ENCODE results near the gene MAP3K10.
"Not testable (repeated sequence)": the region's sequence is repeated elsewhere in the genome, so short reads cannot be mapped to it uniquely, and the experiment has no call there.

The MAP3K10 gene

DNA sequence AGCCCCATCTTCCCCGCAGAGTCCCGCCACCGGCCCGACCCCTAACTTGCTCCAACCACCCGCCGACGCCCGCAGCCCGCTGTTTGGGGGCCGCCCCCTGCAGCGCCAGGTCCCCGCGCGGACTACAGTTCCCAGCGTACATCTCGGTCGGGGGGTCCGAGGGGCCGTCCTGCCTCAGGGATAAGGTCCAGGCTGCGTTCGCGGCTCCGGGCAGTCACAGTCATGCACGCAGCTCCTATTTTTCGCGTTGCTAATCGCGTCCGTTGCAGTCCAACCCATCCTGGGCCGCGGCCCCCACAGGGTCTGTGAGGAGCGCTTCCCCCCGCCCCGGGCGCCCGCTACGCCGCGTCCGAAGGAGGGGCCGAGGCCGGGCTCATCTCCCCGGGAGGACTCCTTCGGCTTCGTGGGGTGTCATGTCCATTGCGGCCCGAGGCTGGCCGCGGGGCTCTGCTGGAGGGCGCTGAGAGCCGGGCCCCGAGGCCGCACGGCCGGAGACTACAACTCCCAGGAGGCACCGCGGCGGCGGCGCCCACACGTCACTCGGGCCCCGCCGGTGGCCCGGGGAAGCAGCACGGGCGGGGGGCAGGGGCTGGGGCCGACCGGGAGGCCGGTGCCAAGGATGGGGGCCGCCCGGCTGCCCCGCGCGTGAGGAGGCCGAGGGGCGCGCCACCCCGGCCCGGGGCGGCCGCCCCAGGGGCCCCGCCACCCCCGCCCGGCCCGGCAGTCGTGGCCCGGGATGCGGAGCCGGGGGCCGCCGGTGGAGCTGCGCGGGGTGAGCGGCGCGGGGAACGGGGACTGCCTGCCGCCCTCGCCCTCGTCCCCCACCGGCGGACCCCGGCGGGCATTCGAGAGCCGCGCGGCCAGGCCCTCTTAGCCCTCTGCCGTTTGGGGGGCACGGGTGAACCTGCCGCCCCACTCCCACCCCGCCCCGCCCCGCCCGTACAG lies at the start of gene MAP3K10:
MAP3K10 (plus strand) TSS at position 536 of the 945 bp plus-strand sequence. CDS start 606 bp downstream, outside the sequence.
- DNase-seq: peak; percentile 9 to 85 (median 72)

- no peak for DNase-seq
These were observed 49.7 kb upstream of the MAP3K10 start for GRCh38 chr19:40141551-40141950.

DNA sequence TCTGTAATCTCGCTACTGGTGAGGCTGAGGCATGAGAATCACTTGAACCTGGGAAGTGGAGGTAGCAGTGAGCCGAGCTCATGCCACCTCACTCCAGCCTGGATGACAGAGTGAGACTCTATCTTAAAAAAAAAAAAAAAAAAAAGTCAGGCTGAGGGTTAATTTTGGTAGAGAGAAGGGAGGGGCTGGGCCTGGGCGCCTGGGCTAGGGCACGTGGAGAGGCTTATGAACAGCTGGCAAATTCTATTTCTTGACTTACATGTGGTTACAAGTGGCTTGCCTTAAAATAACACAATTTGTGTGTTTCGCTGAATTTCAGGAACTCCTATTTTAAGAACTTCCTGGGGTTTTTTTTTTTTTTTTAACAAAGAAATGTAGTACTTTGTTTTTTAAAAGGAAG lies 47.6 kb upstream of the MAP3K10 start:
- DNase-seq: no peak

DNA sequence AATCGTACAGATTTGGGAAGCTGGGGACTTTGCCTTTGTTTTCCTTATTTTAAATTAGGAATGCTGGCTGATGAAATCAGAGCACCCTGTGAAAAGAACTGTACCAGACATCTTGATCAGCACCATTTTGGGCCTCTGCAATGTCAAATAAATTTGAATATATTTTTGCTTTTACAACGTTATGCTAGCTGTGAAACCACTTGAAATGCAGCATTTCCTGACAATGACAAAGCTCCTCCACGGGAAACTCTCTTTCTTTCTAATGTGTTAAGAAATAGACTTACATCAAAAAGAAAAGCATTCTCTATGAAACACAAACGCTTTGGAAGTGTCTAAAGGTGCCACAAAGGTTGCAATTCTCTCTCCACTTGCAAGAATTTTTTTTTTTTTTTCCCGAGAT lies 47.1 kb upstream of the MAP3K10 start:
- DNase-seq: no peak

DNA sequence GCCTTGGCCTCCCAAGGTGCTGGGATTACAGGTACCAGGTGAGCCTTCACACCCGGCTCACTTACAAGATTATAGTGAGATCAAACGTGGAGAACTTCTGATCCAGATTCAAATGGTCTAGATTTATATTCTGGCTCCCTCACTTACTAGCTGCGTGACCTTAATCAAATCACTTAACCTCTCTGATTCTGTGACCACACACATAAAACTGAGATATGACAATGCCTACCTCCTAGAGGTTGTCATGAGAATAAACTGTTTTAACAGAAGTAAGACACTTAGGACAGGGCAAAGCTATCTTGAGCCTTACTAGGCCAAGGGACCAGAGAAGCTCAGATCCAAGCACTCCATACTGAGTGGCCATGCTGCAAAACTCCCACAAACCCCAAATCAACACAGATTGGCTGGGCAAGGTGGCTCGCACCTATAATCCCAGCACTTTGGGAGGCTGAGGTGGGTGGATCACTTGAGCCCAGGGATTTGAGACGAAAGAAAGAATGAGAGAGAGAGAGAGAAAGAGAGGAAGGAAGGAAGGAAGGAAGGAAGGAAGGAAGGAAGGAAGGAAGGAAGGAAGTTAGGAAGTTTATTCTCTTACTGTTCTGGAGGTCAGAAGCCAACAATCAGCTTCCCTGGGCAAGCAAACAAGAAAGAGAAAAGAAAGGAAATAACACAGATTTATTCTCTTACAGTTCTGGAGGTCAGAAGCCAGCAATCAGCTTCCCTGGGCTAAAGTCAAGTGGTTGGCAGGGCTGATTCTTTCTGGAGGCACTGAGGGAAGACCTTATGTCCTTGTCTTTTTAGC lies 46.1 kb upstream of the MAP3K10 start:
- no peak for DNase-seq

GRCh38 chr19:40145749-40146029 lies 45.5 kb upstream of the MAP3K10 start:
- not testable (repeated sequence) for DNase-seq

- DNase-seq: no peak
These were observed 43.9 kb upstream of the MAP3K10 start for GRCh38 chr19:40147338-40147692.

DNA sequence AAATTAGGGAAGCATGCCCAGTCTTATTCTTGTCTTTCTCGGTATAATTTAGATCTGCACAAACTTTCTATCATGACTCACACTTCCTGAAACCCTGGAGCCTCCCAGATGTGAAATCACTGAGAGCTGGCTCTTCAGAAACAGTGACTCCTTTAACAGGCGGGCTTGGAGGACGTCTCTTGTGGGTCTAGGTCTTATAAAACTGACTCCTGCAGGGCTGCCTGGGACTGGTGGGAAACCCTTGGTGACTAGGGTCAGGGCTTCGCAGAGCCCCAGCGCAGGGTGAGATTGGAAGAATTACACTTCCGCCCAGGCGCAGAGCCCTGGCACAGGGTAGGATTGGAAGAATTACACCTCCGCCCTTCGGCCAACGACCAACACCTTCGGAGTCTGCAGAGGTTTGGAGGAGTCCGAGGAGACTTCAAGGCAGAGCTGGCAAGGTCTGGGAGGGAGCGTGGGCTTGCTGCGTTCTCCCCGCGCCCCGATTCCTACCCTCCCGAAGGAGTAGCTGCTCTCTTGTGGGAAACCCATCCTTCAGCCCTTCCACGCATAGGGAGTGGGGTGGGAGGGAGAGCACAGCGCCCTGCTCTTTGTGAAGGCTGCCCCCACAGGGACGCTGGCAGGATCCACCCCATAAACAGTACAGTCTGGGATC lies 43.4 kb upstream of the MAP3K10 start:
- DNase-seq: no peak

DNA sequence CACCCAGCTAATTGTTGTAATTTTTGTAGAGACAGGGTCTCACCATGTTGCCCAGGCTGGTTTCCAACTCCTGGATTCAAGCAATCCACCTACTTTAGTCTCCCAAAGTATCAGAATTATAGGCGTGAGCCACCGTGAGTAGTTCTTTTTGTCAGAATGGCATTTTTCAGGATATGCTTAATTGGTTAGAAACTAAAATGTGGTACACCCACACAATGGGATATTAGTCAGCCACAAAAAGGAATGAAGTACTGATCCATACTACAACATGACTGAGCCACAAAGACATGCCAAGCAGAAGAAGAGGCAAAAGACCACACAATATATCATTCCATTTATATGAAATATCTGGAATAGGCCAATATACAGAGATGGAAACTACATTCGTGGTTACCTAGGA lies 41.7 kb upstream of the MAP3K10 start:
- no peak for DNase-seq

GRCh38 chr19:40150170-40150569 lies 41.1 kb upstream of the MAP3K10 start:
- no peak for DNase-seq

DNA sequence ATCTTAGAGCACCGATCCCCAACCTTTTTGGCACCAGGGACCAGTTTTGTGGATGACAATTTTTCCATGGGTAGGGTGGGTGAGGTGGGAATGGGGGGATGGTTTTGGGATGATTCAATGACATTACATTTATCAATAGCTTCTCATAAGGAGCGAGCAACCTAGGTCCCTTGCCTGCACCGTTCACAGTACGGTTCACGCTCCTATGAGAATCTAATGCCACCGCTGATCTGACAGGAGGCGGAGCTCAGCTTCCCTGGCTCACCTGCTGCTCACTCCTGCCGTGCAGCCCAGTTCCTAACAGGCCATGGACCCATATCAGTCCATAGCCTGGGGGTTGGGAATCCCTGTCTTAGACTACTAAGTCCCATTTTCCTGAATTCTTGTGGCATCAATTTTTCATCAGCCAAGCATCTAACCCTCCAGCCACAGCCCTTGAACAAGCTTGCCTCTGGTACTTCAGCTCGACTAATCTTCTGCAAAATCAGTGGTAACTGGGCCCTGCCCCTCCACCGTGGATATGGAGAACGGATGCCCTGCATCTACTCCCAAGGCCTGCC lies 37.0 kb upstream of the MAP3K10 start:
- no peak for DNase-seq

GRCh38 chr19:40155749-40156265 lies 35.4 kb upstream of the MAP3K10 start:
- DNase-seq: no peak

GRCh38 chr19:40157059-40157458 lies 34.2 kb upstream of the MAP3K10 start:
- DNase-seq: no peak

DNA sequence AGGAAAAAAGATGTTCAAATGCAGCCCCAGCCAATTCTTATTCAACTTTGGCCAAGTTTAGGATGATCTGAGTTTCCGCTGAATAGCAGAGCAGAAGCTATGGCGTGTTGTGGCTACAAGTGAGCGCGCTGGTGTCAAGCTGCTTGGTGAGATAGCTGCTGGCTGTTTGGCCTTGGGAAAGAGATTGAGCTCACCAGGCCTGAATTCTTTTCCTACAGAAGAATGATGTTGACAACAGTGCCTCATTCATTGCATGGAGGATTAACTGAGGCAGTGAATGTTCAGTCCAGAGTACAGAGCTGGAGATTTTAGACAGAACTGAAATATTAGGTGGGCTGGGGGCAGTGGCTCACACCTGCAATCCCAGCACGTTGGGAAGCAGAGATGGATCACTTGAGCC lies 31.5 kb upstream of the MAP3K10 start:
- no peak for DNase-seq

GRCh38 chr19:40162104-40162503 lies 29.1 kb upstream of the MAP3K10 start:
- no peak for DNase-seq

DNA sequence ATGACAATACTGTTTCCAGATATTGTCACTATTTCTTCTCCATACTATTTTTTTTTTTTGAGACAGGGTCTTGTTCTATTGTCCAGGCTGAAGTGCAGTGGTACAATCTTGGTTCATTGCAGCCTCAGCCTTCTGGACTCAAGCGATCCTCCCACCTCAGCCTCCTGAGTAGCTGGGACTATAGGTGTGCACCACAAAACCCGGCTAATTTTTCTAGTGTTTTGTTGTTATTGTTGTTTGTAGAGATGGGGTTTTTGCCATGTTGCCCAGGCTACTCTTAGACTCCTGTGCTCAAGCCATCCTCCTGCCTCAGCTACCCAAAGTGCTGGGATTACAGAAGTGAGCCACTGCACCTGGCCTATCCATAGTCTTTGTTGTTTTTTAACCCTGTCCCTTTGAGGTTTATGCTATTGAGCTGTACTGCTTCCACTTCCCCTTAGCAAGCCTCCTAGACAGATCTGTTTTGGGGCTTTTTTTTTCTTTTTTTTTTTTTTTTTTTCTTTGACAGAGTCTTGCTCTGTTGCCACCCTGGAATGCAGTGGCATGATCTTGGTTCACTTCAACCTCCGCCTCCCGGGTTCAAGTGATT lies 27.6 kb upstream of the MAP3K10 start:
- no peak for DNase-seq

GRCh38 chr19:40165362-40165937 lies 25.8 kb upstream of the MAP3K10 start:
- peak in 8 of 14 donors; percentile 0 to 27 (median 6) for DNase-seq

- DNase-seq: not testable (repeated sequence)
These were observed 21.5 kb upstream of the MAP3K10 start for GRCh38 chr19:40169482-40170302.

DNA sequence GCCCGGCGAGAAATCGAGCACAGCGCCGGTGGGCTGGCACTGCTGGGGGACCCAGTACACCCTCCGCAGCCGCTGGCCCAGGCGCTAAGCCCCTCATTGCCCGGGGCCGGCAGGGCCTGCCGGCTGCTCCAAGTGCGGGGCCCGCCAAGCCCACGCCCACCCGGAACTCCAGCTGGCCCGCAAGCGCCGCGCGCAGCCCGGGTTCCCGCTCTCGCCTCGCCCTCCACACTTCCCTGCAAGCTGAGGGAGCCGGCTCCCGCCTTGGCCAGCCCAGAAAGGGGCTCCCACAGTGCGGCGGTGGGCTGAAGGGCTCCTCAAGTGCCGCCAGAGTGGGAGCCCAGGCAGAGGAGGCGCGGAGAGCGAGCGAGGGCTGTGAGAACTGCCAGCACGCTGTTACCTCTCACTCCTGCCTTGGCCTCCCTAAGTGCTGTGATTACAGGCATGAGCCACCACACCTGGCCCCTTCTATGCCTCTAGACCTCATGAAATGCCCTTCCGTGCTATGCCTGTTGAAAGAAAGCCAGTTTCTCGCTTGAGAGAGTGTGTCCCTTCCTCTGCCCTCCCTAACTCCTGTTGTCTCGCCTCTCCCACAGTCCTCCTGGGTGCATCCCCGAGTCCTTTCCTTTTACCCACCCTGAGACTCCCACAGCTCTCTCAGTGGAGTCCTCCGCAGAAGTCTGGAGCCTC lies 20.8 kb upstream of the MAP3K10 start:
- not testable (repeated sequence) for DNase-seq

- DNase-seq: not testable (repeated sequence)
These were observed 19.9 kb upstream of the MAP3K10 start for GRCh38 chr19:40171293-40171692.

All from C1 segment of cervical spinal cord (tissue), 14 donors.